ENCODE measurements around the gene LRRC3C. TPM values are rescaled to one million over a fixed set of nuclear protein-coding genes. Genes with fewer than 3 reads are reported as not detected.

Gene LRRC3C
- total and polyA plus RNA-seq, 12 donors = not detected

GRCh38 chr17:39903158-39903884 is 24.2 kb upstream of the LRRC3C start:
- H3K4me3 ChIP-seq = no peak overlapping the region
- WGBS, 4 donors = 85 to 89% (median 87%) methylated on average over 4 of the region's 4 CpGs
- no peak overlapping the region for H3K27ac ChIP-seq
- H3K4me1 ChIP-seq (replicated peaks in 1 of 2) = no peaks in the 10 kb centered on the region
- TF ChIP-seq POLR2A (IDR thresholded peaks at IDR 0.05) (no peak), CTCF (IDR thresholded peaks at IDR 0.05) (no peak)
- H3K36me3 ChIP-seq (replicated peaks in 1 of 2) = no peaks in the 10 kb centered on the region
- H3K27me3 ChIP-seq = no peaks in the 10 kb centered on the region
- no peaks in the 10 kb centered on the region for H3K9me3 ChIP-seq (replicated peaks in 1 of 3)
- DNase-seq = peak in 1 of 7 donors; percentile 15
- intact Hi-C loops (cut with DNase I) = no loop called here

GRCh38 chr17:39904990-39905288 is 22.6 kb upstream of the LRRC3C start:
- H3K4me1 ChIP-seq (replicated peaks in 1 of 2) = no peaks in the 10 kb centered on the region
- 86 to 89% (median 87%) methylated on average over 3 of the region's 3 CpGs; no CpG with 5 or more reads in 1 of the 4 donors for WGBS, 4 donors
- H3K36me3 ChIP-seq (replicated peaks in 1 of 2) = no peaks in the 10 kb centered on the region
- no peaks in the 10 kb centered on the region for H3K9me3 ChIP-seq (replicated peaks in 1 of 3)
- H3K27me3 ChIP-seq = no peaks in the 10 kb centered on the region
- intact Hi-C loops (cut with DNase I) = no loop called here
- peak in 1 of 7 donors; percentile 9 for DNase-seq
- H3K27ac ChIP-seq = no peak overlapping the region
- TF ChIP-seq CTCF (IDR thresholded peaks at IDR 0.05) (no peak), POLR2A (IDR thresholded peaks at IDR 0.05) (no peak)
- H3K4me3 ChIP-seq = no peak overlapping the region

- no peaks in the 10 kb centered on the region for H3K36me3 ChIP-seq (replicated peaks in 1 of 2)
Observed at GRCh38 chr17:39908789-39909352, 18.7 kb upstream of the LRRC3C start.

GRCh38 chr17:39913989-39914388 is 13.5 kb upstream of the LRRC3C start:
- H3K27ac ChIP-seq = no peak overlapping the region
- intact Hi-C loops (cut with DNase I) = no loop called here

More at GRCh38 chr17:39908789-39909352, 18.7 kb upstream of the LRRC3C start:
- intact Hi-C loops (cut with DNase I) = no loop called here
- no peak for DNase-seq
- H3K4me1 ChIP-seq (replicated peaks in 1 of 2) = no peaks in the 10 kb centered on the region
- no peaks in the 10 kb centered on the region for H3K27me3 ChIP-seq
- WGBS, 4 donors = 80 to 89% (median 85%) methylated on average over 6 of the region's 6 CpGs
- TF ChIP-seq POLR2A (IDR thresholded peaks at IDR 0.05) (no peak), CTCF (IDR thresholded peaks at IDR 0.05) (no peak)
- H3K27ac ChIP-seq = no peak overlapping the region
- no peak overlapping the region for H3K4me3 ChIP-seq
- H3K9me3 ChIP-seq (replicated peaks in 1 of 3) = no peaks in the 10 kb centered on the region

More at GRCh38 chr17:39913989-39914388, 13.5 kb upstream of the LRRC3C start:
- no peak for DNase-seq
- H3K36me3 ChIP-seq (replicated peaks in 1 of 2) = no peaks in the 10 kb centered on the region
- WGBS, 4 donors = 77 to 95% (median 87%) methylated on average over 3 of the region's 3 CpGs
- H3K9me3 ChIP-seq (replicated peaks in 1 of 3) = no peaks in the 10 kb centered on the region
- no peaks in the 10 kb centered on the region for H3K27me3 ChIP-seq
- H3K4me1 ChIP-seq (replicated peaks in 1 of 2) = no peaks in the 10 kb centered on the region
- H3K4me3 ChIP-seq = no peak overlapping the region
- TF ChIP-seq POLR2A (IDR thresholded peaks at IDR 0.05) = no peak
- TF ChIP-seq CTCF (IDR thresholded peaks at IDR 0.05) = no peak

Measured in adrenal gland (tissue), 12 donors.